Measurements from ENCODE around the gene CTSW. TPM values are rescaled to one million over a fixed set of nuclear protein-coding genes. Genes with fewer than 3 reads are reported as not detected.

Gene CTSW
- total RNA-seq, 1 experiment from 2014 or later, result not detected

DNA sequence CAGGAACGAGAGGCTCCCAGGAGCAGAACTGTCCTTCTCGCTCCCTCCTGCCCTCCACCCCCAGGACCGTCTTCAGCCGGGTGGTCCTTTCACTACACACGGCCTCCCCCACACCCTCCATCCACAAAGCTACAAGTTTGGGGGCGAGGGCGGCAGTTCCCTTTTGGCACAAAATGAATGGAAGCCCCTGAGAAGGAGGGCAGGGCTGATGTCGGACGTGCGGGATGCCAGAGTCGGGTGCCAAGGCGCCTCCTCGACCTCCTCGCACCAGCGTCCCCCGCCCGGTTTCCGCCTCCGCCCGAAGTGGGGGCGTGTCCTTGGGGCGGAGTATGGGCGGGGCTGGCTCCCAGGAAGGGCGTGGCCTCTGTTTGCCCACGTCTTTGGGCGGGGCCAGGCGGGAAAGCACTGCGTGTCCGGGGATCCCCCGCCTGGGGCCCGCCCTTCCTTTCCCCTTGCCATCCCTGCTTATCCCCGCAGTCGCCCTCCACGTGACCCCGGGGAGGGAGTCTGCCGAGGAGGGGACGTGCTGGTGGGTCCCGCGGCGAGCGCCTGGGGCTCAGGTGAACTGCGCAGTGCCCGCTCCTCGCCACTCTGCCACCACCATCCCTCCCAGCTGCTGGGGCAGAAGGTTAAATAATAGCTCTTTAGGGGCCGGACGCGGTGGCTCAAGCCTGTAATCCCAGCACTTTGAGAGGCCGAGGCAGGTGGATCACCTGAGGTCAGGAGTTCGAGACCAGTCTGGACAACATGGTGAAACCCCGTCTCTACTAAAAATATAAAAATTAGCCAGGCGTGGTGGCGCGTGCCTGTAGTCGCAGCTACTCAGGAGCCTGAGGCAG, 6.1 kb upstream of the CTSW start (continued):
- TF ChIP-seq, protein P1, sequence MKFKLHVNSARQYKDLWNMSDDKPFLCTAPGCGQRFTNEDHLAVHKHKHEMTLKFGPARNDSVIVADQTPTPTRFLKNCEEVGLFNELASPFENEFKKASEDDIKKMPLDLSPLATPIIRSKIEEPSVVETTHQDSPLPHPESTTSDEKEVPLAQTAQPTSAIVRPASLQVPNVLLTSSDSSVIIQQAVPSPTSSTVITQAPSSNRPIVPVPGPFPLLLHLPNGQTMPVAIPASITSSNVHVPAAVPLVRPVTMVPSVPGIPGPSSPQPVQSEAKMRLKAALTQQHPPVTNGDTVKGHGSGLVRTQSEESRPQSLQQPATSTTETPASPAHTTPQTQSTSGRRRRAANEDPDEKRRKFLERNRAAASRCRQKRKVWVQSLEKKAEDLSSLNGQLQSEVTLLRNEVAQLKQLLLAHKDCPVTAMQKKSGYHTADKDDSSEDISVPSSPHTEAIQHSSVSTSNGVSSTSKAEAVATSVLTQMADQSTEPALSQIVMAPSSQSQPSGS (CRISPR knock-in tag; IDR thresholded peaks at IDR 0.05; ENCODE audit: borderline replicate concordance, low read depth), result no peak
- TF ChIP-seq ZNF317 (CRISPR knock-in tag; IDR thresholded peaks at IDR 0.05; ENCODE audit: borderline replicate concordance, low read depth) (no peak), NFE2L1 (CRISPR knock-in tag; IDR thresholded peaks at IDR 0.05) (no peak), ETV6 (CRISPR knock-in tag; IDR thresholded peaks at IDR 0.05) (peak; percentile 51; the same call in 1 of the 2 replicates), OVOL2 (CRISPR knock-in tag; IDR thresholded peaks at IDR 0.05; ENCODE audit: borderline replicate concordance) (no peak), ZNF416 (CRISPR knock-in tag; IDR thresholded peaks at IDR 0.05) (no peak), MXD4 (CRISPR knock-in tag; IDR thresholded peaks at IDR 0.05; ENCODE audit: borderline replicate concordance) (no peak), RORB (CRISPR knock-in tag; IDR thresholded peaks at IDR 0.05) (no peak), ZBTB21 (CRISPR knock-in tag; IDR thresholded peaks at IDR 0.05; ENCODE audit: borderline replicate concordance) (no peak), GABPB1 (CRISPR knock-in tag; IDR thresholded peaks at IDR 0.05) (peak; percentile 48; the same call in 1 of the 2 replicates), ZNF121 (CRISPR knock-in tag; IDR thresholded peaks at IDR 0.05) (peak; percentile 99), CREM (CRISPR knock-in tag; IDR thresholded peaks at IDR 0.05) (no peak)
- TF ChIP-seq, protein P2, sequence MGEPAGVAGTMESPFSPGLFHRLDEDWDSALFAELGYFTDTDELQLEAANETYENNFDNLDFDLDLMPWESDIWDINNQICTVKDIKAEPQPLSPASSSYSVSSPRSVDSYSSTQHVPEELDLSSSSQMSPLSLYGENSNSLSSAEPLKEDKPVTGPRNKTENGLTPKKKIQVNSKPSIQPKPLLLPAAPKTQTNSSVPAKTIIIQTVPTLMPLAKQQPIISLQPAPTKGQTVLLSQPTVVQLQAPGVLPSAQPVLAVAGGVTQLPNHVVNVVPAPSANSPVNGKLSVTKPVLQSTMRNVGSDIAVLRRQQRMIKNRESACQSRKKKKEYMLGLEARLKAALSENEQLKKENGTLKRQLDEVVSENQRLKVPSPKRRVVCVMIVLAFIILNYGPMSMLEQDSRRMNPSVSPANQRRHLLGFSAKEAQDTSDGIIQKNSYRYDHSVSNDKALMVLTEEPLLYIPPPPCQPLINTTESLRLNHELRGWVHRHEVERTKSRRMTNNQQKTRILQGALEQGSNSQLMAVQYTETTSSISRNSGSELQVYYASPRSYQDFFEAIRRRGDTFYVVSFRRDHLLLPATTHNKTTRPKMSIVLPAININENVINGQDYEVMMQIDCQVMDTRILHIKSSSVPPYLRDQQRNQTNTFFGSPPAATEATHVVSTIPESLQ (CRISPR knock-in tag; IDR thresholded peaks at IDR 0.05), result no peak
- TF ChIP-seq, protein P3, sequence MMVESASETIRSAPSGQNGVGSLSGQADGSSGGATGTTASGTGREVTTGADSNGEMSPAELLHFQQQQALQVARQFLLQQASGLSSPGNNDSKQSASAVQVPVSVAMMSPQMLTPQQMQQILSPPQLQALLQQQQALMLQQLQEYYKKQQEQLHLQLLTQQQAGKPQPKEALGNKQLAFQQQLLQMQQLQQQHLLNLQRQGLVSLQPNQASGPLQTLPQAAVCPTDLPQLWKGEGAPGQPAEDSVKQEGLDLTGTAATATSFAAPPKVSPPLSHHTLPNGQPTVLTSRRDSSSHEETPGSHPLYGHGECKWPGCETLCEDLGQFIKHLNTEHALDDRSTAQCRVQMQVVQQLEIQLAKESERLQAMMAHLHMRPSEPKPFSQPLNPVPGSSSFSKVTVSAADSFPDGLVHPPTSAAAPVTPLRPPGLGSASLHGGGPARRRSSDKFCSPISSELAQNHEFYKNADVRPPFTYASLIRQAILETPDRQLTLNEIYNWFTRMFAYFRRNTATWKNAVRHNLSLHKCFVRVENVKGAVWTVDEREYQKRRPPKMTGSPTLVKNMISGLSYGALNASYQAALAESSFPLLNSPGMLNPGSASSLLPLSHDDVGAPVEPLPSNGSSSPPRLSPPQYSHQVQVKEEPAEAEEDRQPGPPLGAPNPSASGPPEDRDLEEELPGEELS (CRISPR knock-in tag; IDR thresholded peaks at IDR 0.05), result peak; percentile 43; the same call in 1 of the 2 replicates
- TF ChIP-seq, protein P4, sequence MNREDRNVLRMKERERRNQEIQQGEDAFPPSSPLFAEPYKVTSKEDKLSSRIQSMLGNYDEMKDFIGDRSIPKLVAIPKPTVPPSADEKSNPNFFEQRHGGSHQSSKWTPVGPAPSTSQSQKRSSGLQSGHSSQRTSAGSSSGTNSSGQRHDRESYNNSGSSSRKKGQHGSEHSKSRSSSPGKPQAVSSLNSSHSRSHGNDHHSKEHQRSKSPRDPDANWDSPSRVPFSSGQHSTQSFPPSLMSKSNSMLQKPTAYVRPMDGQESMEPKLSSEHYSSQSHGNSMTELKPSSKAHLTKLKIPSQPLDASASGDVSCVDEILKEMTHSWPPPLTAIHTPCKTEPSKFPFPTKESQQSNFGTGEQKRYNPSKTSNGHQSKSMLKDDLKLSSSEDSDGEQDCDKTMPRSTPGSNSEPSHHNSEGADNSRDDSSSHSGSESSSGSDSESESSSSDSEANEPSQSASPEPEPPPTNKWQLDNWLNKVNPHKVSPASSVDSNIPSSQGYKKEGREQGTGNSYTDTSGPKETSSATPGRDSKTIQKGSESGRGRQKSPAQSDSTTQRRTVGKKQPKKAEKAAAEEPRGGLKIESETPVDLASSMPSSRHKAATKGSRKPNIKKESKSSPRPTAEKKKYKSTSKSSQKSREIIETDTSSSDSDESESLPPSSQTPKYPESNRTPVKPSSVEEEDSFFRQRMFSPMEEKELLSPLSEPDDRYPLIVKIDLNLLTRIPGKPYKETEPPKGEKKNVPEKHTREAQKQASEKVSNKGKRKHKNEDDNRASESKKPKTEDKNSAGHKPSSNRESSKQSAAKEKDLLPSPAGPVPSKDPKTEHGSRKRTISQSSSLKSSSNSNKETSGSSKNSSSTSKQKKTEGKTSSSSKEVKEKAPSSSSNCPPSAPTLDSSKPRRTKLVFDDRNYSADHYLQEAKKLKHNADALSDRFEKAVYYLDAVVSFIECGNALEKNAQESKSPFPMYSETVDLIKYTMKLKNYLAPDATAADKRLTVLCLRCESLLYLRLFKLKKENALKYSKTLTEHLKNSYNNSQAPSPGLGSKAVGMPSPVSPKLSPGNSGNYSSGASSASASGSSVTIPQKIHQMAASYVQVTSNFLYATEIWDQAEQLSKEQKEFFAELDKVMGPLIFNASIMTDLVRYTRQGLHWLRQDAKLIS (CRISPR knock-in tag; IDR thresholded peaks at IDR 0.05; ENCODE audit: borderline replicate concordance), result no peak
- TF ChIP-seq, protein P5, sequence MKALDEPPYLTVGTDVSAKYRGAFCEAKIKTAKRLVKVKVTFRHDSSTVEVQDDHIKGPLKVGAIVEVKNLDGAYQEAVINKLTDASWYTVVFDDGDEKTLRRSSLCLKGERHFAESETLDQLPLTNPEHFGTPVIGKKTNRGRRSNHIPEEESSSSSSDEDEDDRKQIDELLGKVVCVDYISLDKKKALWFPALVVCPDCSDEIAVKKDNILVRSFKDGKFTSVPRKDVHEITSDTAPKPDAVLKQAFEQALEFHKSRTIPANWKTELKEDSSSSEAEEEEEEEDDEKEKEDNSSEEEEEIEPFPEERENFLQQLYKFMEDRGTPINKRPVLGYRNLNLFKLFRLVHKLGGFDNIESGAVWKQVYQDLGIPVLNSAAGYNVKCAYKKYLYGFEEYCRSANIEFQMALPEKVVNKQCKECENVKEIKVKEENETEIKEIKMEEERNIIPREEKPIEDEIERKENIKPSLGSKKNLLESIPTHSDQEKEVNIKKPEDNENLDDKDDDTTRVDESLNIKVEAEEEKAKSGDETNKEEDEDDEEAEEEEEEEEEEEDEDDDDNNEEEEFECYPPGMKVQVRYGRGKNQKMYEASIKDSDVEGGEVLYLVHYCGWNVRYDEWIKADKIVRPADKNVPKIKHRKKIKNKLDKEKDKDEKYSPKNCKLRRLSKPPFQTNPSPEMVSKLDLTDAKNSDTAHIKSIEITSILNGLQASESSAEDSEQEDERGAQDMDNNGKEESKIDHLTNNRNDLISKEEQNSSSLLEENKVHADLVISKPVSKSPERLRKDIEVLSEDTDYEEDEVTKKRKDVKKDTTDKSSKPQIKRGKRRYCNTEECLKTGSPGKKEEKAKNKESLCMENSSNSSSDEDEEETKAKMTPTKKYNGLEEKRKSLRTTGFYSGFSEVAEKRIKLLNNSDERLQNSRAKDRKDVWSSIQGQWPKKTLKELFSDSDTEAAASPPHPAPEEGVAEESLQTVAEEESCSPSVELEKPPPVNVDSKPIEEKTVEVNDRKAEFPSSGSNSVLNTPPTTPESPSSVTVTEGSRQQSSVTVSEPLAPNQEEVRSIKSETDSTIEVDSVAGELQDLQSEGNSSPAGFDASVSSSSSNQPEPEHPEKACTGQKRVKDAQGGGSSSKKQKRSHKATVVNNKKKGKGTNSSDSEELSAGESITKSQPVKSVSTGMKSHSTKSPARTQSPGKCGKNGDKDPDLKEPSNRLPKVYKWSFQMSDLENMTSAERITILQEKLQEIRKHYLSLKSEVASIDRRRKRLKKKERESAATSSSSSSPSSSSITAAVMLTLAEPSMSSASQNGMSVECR (CRISPR knock-in tag; IDR thresholded peaks at IDR 0.05; ENCODE audit: borderline replicate concordance), result no peak
